ENCODE data around the gene ORAI2. TPM values are rescaled to one million over a fixed set of nuclear protein-coding genes. Genes with fewer than 3 reads are reported as not detected.

ORAI2 gene
- total and polyA plus RNA-seq, 2 of the 13 experiments (the other 11 are each of a cell fraction or from before 2014, with no cell fraction given), result 3.0 to 6.0 TPM

- TF ChIP-seq TFAP4 (IDR thresholded peaks at IDR 0.05; ENCODE audit: borderline replicate concordance, low read depth) (no peak), EZH2 (conservative IDR thresholded peaks at IDR 0.05; ENCODE audit: low read depth, low read length) (no peak), MTA3 (CRISPR knock-in tag; IDR thresholded peaks at IDR 0.05) (no peak), MAF1 (CRISPR knock-in tag; IDR thresholded peaks at IDR 0.05; ENCODE audit: borderline replicate concordance) (no peak), IRX3 (CRISPR knock-in tag; IDR thresholded peaks at IDR 0.05; ENCODE audit: borderline replicate concordance, low read depth) (no peak), GATA4 (IDR thresholded peaks at IDR 0.05; ENCODE audit: borderline replicate concordance, low read depth) (no peak), ZNF800 (CRISPR knock-in tag; IDR thresholded peaks at IDR 0.05) (no peak), IKZF1 (IDR thresholded peaks at IDR 0.05) (no peak), ZBTB3 (CRISPR knock-in tag; IDR thresholded peaks at IDR 0.05; ENCODE audit: borderline replicate concordance, low read depth) (no peak), RELA (CRISPR knock-in tag; IDR thresholded peaks at IDR 0.05) (no peak), ZSCAN21 (CRISPR knock-in tag; IDR thresholded peaks at IDR 0.05; ENCODE audit: borderline replicate concordance) (no peak), HNF1A (IDR thresholded peaks at IDR 0.05; ENCODE audit: low read depth) (no peak), HNF1A (CRISPR knock-in tag; IDR thresholded peaks at IDR 0.05; ENCODE audit: borderline replicate concordance) (no peak), YEATS2 (CRISPR knock-in tag; IDR thresholded peaks at IDR 0.05; ENCODE audit: borderline replicate concordance) (no peak), ZNF253 (CRISPR knock-in tag; IDR thresholded peaks at IDR 0.05; ENCODE audit: borderline replicate concordance) (no peak), MXI1 (IDR thresholded peaks at IDR 0.05; ENCODE audit: borderline replicate concordance, low read depth, low read length) (peak; percentile 47; the same call in 1 of the 3 replicates), ZNF431 (CRISPR knock-in tag; IDR thresholded peaks at IDR 0.05; ENCODE audit: borderline replicate concordance, low read depth) (no peak), PRPF4 (IDR thresholded peaks at IDR 0.05; ENCODE audit: low read depth, low read length, poor library complexity, severe bottlenecking) (no peak), ZMYM3 (CRISPR knock-in tag; IDR thresholded peaks at IDR 0.05) (no peak), REL (CRISPR knock-in tag; conservative IDR thresholded peaks at IDR 0.05) (no peak), RBFOX2 (IDR thresholded peaks at IDR 0.05; ENCODE audit: low read depth, low read length) (0 out of 2 replicates have a peak, but pooled peaks have one; percentile 19), ZNF383 (CRISPR knock-in tag; IDR thresholded peaks at IDR 0.05; ENCODE audit: borderline replicate concordance) (no peak), BHLHE40 (IDR thresholded peaks at IDR 0.05; ENCODE audit: low read length) (peak; percentile 69)
Observed at GRCh38 chr7:102433219-102434038, at the start of gene ORAI2 (continued).

Data from HepG2 (cell line).